Measurements from ENCODE around the gene PDCD1.
"Not testable (repeated sequence)": the region's sequence is repeated elsewhere in the genome, so short reads cannot be mapped to it uniquely, and the experiment has no call there.

The PDCD1 gene

DNA sequence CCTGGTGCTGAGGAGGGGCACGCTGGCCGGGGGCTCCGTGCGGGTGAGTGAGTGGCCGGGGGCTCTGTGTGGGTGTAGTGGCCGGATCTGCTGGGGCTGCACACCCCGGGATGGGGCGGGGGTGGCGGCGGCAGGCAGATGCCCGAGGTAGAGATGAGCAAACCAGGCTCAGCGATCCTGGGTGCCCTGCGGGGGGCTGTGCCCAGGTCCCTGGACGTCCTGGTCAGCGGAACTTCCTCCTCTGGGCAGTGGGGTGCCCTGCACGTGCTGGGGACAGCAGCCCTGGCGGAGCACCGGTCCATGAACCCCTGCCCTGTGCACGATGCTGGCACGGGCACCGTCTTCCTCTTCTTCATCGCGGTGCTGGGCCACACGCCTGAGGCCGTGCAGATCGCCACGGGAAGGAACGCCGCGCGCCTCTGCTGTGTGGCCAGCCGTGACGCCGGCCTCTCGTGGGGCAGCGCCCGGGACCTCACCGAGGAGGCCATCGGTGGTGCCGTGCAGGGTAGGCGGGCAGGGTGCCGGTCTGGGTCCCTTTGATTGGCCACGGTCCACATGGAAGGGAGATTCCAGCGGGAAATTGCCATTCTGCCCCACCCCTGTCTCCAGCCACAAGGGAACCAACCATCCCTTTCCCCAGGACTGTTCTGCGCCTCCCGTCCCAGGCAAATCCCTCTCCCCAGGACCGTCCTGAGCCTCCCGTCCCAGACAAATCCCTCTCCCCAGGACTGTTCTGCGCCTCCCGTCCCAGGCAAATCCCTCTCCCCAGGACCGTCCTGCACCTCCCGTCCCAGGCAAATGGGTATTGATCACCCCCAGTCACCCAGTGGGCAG, 43.8 kb downstream of the PDCD1 start:
- DNase-seq (ENCODE audit: low read depth in 1 of 2, low spot score in 1 of 2): no peak

DNA sequence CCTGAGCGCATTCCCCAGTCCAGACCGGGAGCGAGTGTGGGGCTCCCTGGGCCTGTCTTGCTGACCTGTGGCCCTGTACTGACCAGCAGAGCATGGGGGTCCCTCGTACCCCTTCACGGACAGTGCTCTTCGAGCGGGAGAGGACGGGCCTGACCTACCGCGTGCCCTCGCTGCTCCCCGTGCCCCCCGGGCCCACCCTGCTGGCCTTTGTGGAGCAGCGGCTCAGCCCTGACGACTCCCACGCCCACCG, 44.4 kb downstream of the PDCD1 start:
- no peak for DNase-seq (ENCODE audit: low read depth in 1 of 2, low spot score in 1 of 2)

DNA sequence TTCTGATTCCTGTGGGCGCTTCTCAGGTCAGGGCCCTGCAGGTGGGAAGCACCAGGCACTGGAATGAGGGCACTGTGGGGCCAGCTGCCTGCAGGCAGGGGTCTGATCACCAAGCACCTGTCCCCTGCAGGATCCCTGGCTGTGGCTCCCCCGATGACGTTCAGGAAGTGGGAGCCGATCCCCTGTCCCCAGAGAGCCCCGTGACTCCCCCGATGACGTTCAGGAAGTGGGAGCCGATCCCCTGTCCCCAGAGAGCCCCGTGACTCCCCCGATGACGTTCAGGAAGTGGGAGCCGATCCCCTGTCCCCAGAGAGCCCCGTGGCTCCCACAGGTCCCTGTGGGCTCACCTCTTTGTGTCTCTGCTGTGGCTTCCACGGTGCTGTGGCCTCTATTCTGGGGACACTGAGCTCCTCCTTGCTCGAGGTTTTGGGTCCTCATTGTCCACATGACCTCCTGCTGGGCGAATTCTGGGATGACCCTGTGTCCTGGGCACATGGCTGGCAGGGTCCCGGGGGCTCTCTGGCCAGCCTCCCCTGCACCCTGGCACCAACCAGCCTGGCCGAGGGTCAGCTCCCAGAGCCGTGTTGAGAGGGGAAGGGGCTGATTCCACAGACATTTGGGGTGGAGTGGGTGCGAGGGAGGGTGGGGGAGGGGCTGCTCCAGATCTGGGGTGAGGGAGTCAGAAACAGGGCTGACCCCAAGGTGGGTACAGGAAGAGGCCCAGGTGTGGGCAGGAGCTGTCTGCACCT, 44.9 kb downstream of the PDCD1 start:
- DNase-seq (ENCODE audit: low read depth in 1 of 2, low spot score in 1 of 2): no peak

DNA sequence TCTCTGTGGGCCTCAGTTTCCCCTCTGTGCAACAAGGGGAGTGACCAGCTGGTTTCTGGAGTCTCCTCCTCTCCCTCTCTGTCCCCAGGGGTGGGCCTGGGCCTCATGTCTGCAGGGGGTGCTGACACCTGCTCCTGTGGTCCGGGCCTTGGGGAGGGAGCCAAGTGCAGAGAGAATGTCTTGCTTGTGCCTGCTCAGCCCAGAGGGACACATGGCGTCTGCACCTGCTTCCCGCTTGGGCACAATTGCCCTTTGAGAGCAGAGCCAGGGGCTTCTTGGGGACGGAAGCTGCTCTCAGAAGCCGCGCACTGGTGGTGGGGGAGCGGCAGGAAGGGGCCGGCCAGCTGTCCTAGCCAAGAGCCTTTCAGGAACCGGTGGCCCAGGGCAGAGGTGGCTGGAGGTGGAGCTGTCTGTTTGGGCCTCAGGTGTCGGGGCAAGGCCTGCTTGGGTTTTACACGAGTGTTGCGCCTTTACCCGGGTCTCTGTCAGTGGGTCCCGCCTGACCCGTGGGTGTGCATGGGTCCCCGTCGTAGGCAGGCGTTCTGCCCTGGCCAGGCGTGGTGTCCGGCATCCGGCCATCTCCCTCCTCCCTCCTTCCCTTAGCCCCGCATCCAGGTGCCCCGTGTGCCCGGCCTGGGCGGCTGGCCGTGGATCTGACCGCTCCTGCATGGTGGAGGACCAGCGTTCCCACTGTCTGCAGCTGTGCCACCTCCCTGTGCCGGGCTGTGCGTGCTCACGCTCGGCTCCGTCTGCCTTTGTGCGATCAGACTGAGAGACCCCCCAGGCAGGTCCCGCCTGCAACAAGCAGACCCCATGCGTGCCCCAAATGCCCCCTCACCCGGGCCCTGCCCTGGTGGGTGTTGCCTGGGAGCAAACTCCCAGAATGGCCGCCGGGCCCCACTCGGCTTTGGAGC, 45.7 kb downstream of the PDCD1 start:
- no peak for DNase-seq (ENCODE audit: low read depth in 1 of 2, low spot score in 1 of 2)

DNA sequence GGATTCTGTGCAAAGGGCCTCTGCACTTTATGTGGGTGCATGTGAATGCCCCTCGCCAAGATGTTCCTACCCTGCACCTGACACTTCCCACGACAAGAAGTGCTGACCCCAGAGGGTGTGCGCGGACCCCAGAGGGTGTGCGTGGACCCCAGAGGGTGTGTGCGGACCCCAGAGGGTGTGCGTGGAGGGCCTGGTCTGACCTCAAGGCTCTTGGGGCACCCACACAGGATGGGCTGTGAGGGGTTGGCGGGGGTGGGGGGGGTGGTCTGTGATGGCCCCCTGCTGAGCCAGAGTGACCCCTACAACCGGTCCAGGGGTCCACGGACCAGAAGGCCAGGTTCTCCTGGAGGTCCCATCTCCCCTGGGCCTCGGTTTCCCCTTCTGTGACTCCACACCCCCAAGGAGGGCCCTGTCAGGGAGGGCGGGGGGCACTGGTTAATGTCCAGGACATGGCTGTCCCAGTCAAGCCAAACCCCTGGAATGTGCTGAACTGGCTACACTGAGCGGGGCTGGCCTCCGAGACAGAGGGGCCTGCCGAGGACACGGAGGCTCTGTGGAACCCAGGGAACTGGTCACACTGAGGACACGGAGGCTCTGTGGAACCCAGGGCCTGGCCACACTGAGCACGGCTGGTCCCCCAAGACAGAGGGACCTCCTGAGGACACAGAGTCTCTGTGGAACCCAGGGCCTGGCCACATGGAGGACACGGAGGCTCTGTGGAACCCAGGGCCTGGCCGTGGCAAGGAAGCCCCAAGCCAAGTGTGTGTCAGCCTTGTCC, 46.6 kb downstream of the PDCD1 start:
- no peak for DNase-seq (ENCODE audit: low read depth in 1 of 2, low spot score in 1 of 2)

DNA sequence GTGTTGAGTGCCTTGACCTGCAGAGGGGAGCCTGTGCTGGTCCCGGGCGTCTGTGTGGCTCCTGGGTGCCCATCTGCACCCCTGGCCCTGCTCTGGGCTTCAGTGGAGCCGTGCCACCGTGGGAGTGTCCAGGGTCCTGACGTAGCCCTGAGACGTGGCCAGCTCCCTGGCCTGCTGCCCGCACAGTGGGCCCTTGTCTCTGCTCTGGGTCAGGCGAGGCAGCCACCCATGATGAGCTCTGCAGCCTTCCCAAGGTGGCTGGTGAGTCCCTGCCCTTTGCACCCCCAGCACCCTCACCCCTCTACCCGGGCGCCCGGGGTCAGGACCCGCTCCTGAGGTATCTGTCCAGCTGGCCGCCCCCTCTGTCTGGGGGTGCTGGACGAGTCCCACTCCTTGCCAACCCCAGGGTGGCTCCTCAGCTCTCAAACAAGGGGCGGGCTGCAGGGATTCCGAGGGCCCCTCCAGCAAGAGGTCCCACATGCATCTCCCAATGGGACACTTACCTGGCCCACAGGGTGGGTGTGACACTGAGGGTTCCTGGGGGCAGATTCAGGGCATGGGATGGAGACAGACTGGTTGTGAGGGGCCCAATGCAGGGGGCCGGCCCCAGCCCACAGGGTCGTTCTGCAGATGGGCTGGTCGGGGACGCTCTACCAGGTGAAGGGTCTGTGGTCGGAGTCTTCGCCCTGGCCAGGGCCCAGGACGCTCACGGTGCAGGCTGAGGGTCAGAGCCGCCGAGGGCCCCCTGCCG, 47.3 kb downstream of the PDCD1 start:
- DNase-seq (ENCODE audit: low read depth in 1 of 2, low spot score in 1 of 2): no peak

DNA sequence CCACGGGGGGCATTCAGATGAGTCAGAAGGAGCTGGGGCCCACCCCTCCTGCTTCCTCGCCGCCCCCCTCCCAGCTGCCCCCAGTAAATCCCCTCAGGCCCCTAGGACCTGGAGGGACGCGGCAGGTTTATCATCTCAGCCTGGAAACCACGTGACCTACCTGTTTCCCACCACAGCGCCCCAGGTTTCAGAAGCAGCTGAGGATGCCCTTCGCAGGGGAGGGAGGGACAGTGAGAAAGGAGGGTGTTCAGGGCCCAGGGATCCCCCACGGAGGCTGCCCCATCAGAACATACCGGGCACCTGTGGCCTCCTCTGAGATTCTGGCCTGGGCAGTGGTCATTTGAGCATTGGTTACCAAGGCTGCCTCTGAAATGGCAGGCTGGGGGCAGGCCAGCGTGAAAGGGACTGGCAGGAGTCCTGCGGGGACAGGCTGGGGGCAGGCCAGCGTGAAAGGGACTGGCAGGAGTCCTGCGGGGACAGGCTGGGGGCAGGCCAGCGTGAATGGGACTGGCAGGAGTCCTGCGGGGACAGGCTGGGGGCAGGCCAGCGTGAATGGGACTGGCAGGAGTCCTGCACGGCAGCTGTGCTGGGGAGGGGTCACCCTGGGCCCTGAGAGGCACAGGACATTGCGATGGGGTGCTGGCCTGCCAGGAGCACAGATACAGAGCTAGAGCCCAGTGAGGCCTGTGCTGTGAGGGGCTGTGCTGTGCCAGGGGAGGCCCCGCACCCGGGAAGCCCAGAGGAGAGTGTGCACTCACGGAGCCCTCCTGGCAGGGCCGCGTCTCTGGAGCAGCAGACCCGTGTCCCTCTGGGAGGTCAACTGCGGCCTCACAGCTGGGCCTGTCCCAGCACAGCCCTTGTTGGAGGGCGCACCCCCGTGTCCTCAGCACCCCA, 48.1 kb downstream of the PDCD1 start:
- DNase-seq (ENCODE audit: low read depth in 1 of 2, low spot score in 1 of 2): no peak

DNA sequence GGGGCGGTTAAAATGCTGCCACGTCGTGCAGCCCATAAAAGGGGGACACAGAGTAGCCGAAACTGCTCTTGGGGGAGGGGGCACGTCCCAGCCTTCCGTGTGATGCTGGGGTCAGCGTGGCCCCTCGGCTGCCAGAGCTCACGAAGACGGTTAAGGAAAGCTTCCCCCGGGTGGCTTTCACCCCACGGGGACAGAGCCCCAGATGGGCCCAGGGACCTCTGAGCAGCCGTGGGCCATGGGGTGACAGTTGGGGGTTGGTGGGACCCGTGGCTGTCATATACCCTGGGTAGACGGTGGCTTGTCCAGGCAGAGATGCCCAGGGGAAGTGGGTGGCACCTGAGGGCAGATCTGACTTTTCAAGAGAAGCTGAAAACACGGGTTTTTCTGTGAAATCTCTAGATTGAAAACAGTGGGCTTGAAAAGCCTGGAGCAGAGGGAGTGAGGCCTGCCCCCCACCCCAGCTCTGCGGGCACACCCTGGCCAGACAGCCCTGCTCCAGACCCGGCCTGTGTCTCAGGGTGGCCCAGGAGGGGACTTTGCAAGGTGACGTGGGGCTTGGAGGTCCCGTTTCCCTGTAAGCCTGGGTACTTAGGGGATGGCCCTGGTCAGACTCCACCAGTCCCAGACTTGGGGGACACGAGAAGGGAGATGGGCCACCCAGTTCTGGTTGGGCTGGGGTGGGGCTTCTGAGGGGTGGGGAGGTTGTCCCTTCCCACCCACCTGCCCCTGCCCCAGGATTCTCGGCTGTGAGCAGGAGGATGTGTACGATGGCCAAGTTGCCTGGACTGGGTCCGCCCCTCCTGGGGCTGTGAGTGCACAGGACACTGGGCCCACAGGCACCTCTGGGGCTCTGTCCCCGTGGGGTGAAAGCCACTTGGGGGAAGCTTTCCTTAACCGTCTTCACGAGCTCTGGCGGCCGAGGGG, 49.0 kb downstream of the PDCD1 start:
- DNase-seq (ENCODE audit: low read depth in 1 of 2, low spot score in 1 of 2): no peak

DNA sequence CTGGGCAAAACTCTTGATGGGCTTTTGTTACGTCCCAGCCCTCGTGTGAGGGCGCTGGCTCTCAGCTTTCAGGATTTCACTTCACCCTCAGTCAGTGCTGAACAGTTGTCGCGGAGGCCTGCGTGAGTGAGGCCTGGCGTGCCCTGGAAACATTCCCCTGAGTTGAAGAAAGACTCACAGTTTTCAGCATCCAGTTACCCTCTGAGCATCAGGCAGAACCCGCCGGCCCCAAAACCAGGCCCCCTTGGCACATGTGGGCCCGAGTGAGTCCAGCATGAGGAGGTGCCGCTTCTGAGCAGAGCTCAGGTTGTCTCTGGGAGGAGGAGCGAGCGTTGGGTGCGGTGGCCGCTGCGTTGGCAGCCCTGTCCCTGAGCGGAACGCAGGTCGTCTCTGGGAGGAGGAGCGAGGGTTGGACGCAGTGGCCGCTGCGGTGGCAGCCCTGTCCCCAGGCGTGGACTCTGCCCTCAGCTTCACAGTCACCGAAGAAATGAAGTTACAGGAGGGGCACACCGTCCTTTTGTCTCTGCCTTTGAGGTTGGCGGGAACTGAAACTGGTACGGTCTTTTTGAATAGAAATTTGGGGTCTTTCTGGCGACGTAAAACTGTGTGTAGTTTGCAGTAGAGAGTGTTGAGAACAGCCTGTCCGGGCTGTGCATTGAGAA, 49.8 kb downstream of the PDCD1 start, which contains the start of gene NEU4:
NEU4 (plus strand) TSS at position 473 of the 662 bp plus-strand sequence. CDS start 5,292 bp downstream, outside the sequence.
- no peak for DNase-seq (ENCODE audit: low read depth in 1 of 2, low spot score in 1 of 2)

DNA sequence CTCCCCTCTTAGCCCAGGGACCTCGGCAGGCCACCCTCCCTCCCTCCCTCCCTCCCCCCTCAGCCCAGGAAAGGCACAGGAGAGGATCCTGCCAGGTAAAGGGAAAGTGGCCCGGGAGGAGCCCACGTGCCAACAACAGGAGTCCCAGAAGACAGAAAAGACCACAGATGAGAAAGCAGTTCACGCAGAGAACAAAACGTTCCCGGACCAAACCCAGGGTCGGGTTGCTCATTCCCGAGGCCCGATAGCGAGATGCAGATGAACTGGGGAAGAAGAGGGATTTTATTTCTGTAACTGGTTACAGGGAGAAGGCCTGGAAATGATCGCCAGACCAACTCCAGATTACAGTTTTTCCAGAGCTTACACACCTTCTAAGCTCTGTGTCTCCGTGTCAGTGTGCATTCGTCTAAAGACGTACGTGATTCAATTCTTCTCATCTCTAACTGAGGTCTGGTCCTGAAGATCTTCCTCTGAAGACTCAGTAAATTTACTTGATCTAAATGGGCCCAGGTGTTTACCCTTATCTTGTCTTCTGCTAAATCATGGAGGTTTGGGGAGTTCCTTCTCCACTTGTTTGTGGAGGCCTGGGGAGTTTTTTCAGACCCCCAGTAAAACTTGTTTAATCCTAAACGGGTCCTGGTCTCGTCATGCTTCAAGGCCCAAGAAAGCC, 50.5 kb downstream of the PDCD1 start:
- no peak for DNase-seq (ENCODE audit: low read depth in 1 of 2, low spot score in 1 of 2)

DNA sequence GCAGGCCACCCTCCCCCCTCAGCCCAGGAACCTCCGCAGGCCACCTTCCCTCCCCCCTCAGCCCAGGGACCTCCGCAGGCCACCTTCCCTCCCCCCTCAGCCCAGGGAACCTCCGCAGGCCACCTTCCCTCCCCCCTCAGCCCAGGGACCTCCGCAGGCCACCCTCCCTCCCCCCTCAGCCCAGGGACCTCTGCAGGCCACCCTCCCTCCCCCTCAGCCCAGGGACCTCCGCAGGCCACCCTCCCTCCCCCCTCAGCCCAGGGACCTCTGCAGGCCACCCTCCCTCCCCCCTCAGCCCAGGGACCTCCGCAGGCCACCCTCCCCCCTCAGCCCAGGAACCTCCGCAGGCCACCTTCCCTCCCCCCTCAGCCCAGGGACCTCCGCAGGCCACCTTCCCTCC, 52.5 kb downstream of the PDCD1 start:
- DNase-seq (ENCODE audit: low read depth in 1 of 2, low spot score in 1 of 2): not testable (repeated sequence)

DNA sequence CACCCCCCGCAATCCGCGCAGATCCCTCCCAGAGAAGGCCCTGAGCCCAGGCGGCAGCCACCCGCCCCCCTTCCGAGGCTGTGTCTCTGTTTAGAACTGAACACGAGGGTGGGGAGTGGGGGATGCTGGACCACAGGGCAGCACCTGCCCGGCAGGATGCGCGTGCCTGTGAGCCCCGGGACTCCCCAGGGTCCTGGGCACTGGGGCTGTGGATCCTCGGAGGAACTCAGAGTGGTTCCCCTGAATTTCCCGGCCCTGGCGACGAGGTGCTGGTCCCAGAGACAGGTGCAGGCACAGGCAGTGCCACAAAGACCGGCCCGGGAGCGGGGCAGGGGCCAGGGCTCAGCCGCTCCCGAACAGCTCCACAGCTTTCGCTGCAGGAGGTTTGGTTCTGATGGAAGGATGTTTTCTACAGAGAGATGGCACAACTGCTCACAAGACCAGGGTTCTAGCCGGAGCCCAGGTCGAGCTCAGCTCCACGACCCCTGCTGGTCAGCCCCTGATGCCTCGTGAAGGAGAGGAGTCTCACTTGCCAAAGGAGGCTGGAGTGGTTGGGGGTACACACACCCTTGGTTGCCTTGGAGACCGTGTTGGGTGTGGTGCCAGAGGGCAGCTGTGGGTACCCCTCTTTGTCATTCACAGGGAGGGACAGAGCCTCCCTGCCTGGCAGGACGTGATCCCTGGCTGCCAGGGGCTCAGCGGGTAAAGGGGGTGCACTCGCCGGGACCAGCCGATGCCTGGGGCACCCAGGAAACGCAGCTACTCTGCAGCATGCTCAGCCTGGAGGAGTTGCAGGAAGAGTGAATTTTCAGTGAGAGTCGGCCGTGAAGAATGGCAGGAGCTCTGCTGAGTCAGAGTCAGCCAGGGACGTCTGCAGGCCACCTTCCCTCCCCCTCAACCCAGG, 54.1 kb downstream of the PDCD1 start:
- no peak for DNase-seq (ENCODE audit: low read depth in 1 of 2, low spot score in 1 of 2)

DNA sequence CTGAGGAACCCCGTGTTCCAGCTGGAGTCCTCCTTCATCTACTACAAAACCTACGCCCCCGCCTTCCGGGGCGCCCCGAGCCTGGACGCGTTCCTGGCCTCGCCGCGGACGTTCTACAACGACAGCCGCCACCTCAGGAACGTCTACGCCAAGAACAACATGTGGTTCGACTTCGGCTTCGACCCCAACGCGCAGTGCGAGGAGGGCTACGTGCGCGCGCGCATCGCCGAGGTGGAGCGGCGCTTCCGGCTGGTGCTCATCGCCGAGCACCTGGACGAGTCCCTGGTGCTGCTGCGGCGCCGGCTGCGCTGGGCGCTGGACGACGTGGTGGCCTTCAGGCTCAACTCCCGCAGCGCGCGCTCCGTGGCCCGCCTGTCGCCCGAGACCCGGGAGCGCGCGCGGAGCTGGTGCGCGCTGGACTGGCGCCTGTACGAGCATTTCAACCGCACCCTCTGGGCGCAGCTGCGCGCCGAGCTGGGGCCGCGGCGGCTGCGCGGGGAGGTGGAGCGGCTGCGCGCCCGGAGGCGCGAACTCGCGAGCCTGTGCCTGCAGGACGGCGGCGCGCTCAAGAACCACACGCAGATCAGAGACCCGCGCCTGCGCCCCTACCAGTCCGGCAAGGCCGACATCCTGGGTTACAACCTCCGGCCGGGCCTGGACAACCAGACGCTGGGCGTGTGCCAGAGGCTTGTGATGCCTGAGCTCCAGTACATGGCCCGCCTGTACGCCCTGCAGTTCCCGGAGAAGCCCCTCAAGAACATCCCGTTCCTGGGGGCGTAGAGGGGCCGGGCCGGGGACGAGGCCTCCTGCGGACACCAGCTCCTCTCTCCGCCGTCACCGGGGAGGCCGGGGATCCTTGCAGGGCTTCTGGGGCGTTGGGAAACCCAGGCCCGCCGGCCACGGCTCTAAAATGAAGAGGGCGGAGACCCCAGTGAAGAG, 55.0 kb downstream of the PDCD1 start:
- DNase-seq (ENCODE audit: low read depth in 1 of 2, low spot score in 1 of 2): peak in 1 of 2 donors; percentile 18

DNA sequence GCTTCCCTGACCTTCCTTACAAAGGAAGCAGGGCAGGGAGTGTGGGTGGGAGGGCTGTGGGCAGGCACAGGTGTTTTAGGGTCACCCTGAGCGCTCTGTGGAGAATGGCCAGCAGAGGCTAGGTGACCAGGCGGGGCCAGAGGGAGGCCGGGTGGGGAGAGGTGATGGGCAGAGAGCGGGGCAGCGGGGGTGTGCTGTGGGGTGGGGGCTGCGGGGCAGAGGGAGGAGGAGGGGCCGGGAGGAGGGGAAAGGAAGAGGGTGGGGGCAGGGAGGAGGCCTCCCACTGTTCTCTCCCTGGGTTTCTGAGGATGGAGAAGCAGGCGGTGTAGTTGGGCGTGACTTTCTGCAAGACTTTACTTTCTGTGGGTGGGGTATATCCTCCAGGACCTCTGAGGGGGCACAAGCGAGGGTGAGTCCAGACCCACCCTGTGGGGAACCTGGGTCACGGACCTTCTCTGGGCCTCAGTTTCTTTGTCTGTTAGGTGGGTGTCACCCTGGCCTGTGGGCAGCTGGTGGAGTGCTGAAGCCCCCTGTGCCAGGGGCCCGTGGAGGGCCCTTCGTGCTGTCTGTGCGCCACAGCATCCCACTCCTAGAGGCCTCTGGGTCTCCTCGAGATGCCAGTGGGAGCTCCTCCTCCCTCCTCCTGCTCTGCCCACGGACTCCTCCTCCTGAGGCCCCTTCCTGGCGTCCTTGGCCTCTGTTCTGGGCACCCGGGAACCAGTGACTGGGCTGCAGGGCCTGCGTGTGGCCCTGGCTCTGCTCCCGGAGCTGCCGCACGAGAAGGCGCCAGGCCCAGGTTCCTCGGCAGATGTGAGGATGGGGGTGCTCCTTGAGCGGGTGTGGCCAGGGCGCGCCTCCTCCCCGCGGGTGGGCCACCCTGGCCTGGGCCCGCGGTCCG, 56.0 kb downstream of the PDCD1 start:
- no peak for DNase-seq (ENCODE audit: low read depth in 1 of 2, low spot score in 1 of 2)
